Vagina (tissue), 2 donors: Measurements from ENCODE around the gene EYA4.

Experiments
- POLR2A ChIP-seq, 2 donors: fragments of 450-650 bp; IDR thresholded peaks; one replicate each; pipeline ENCODE4 v1.6.1; 2017; ENCODE audit warnings: antibody characterized with exemption in 2 of 2, mild to moderate bottlenecking in 2 of 2, moderate library complexity in 2 of 2
- POLR2AphosphoS5 ChIP-seq, 2 donors: sonication (generic); formaldehyde crosslinking; IDR thresholded peaks; one replicate each; pipeline ENCODE4 v1.9.0; 2017; ENCODE audit warnings: antibody characterized with exemption in 2 of 2, mild to moderate bottlenecking in 2 of 2, low read depth in 1 of 2; ENCODE audit not compliant: insufficient read depth in 1 of 2
- TF ChIP-seq, protein P1 (sequence below), 3 experiments: fragments of 450-650 bp in 2 of 3; fragments of 200-600 bp in 1 of 3; sonication (generic) in 1 of 3; IDR thresholded peaks; one replicate each; pipeline ENCODE4 v1.5.1; 2017 to 2019; ENCODE audit warnings: antibody characterized with exemption in 3 of 3, mild to moderate bottlenecking in 2 of 3, moderate library complexity in 2 of 3

DNA sequence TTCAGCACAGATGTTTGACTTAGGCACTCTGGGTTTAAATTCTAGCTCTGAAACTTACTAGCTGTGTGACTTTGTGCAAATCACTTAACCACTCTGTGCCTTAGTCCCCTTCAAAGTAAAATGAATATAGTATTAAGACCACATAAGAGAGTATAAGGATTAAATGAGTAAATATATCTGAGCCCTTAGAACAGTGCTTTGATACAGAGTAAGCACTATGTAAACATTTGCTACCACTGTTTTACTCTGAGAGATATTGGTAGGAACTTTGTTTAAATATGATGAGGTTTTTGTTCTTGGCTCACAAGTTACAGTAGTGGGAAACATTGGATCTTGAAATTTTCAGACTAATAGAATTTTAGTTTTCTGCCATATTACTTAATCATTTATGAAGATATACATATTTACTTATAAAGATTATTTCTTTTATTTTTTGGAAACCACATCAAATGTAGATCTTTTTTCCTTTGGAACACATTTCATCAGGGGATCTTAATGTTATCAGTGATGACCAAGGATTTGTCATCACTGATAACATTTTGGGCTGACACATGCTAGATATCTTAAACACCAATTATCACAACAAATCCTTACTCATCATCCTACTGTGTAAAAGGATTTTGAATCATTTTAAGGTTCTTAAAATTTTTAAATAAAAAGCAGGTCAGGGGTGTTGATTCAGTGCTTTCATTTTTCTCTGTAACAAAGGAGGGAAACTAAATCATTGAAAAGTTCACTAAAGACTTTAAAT is 226.2 kb downstream of the EYA4 start:
- TF ChIP-seq, protein P1, sequence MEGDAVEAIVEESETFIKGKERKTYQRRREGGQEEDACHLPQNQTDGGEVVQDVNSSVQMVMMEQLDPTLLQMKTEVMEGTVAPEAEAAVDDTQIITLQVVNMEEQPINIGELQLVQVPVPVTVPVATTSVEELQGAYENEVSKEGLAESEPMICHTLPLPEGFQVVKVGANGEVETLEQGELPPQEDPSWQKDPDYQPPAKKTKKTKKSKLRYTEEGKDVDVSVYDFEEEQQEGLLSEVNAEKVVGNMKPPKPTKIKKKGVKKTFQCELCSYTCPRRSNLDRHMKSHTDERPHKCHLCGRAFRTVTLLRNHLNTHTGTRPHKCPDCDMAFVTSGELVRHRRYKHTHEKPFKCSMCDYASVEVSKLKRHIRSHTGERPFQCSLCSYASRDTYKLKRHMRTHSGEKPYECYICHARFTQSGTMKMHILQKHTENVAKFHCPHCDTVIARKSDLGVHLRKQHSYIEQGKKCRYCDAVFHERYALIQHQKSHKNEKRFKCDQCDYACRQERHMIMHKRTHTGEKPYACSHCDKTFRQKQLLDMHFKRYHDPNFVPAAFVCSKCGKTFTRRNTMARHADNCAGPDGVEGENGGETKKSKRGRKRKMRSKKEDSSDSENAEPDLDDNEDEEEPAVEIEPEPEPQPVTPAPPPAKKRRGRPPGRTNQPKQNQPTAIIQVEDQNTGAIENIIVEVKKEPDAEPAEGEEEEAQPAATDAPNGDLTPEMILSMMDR (IDR thresholded peaks at IDR 0.05) = no peak
- TF ChIP-seq POLR2A (IDR thresholded peaks at IDR 0.05) (no peak), POLR2AphosphoS5 (IDR thresholded peaks at IDR 0.05; ENCODE audit: insufficient read depth in 1 of 2, low read depth in 1 of 2) (no peak)
